Measurements from ENCODE around the gene GPATCH2L.

The GPATCH2L gene

DNA sequence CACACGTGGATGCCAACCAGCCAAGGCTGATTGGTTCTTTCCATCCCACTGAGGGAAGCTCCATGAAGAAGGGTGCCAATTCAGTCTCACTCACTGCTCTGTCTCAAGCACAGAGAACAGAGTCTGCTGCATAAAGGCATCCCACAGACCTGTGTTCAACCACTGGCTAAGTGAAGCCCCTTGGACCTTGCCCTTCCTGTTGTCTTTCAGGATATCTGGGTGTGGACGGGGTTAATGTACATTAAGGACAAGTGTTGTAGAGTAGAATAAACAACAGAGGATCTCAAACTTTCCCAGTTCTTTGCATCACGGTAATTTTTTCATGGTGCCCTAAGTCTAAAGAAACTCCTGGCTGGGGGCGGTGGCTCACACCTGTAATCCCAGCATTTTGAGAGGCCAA, 33.1 kb upstream of the GPATCH2L start:
- Histone ChIP-seq H3K9ac (no peak overlapping the region), H3K27me3 (ENCODE audit: insufficient read depth, low read depth) (no peaks in the 10 kb centered on the region), H3K27ac (no peak overlapping the region)

DNA sequence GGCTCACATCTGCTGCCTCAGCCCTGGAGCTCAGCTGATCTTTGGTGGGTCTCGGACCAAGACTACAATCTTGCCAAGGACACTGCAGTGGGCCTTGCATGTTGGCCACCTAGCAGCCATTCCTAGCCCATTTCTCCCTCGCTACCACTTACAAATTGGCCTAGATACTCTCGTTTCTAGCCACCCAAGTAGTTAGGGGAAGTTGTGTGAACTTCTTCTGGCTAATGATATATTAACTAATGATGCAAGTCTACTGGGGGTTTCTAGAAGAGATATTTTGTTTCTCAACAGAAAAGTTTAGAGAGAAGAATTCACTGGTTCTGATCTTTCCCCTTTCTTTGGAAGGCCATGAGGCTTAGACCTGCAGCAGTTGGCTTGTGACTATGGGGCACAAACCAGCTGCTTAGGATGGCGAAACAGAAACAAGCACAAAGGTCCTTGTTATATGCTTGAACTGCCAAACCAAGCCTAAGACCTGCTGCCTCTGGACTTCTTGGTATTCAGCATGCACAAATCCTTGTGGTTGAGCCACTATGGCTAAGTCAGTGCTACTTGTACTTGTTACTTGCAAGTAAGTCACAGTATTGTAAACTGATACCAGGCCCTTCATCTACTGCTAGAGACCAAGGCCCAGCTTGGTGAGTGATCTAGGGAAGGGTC, 30.5 kb upstream of the GPATCH2L start:
- H3K27ac ChIP-seq: no peak overlapping the region
- TF ChIP-seq, protein P1, sequence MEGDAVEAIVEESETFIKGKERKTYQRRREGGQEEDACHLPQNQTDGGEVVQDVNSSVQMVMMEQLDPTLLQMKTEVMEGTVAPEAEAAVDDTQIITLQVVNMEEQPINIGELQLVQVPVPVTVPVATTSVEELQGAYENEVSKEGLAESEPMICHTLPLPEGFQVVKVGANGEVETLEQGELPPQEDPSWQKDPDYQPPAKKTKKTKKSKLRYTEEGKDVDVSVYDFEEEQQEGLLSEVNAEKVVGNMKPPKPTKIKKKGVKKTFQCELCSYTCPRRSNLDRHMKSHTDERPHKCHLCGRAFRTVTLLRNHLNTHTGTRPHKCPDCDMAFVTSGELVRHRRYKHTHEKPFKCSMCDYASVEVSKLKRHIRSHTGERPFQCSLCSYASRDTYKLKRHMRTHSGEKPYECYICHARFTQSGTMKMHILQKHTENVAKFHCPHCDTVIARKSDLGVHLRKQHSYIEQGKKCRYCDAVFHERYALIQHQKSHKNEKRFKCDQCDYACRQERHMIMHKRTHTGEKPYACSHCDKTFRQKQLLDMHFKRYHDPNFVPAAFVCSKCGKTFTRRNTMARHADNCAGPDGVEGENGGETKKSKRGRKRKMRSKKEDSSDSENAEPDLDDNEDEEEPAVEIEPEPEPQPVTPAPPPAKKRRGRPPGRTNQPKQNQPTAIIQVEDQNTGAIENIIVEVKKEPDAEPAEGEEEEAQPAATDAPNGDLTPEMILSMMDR (conservative IDR thresholded peaks at IDR 0.05; ENCODE audit: low read depth, low read length): no peak
- no peak overlapping the region for H3K9ac ChIP-seq
- no peak overlapping the region for H3K4me2 ChIP-seq
- no peaks in the 10 kb centered on the region for H3K4me1 ChIP-seq (ENCODE audit: low read depth, poor library complexity, severe bottlenecking)
- H4K20me1 ChIP-seq (ENCODE audit: insufficient read depth): no peaks in the 10 kb centered on the region
- H3K4me3 ChIP-seq (IDR thresholded peaks at IDR 0.05; ENCODE audit: insufficient read depth, low read depth, low read length): no peak overlapping the region
- no peaks in the 10 kb centered on the region for H3K36me3 ChIP-seq (ENCODE audit: insufficient read depth)
- no peak overlapping the region for H2AFZ ChIP-seq (ENCODE audit: low read depth)
- no peaks in the 10 kb centered on the region for H3K79me2 ChIP-seq (ENCODE audit: insufficient read depth, low read depth)
- no peaks in the 10 kb centered on the region for H3K27me3 ChIP-seq (ENCODE audit: insufficient read depth, low read depth)

More for the DNA sequence above, 33.1 kb upstream of the GPATCH2L start:
- Histone ChIP-seq H4K20me1 (ENCODE audit: insufficient read depth) (no peaks in the 10 kb centered on the region), H3K4me2 (no peak overlapping the region), H3K4me1 (ENCODE audit: low read depth, poor library complexity, severe bottlenecking) (no peaks in the 10 kb centered on the region), H3K36me3 (ENCODE audit: insufficient read depth) (no peaks in the 10 kb centered on the region), H2AFZ (ENCODE audit: low read depth) (no peak overlapping the region), H3K79me2 (ENCODE audit: insufficient read depth, low read depth) (no peaks in the 10 kb centered on the region), H3K4me3 (IDR thresholded peaks at IDR 0.05; ENCODE audit: insufficient read depth, low read depth, low read length) (no peak overlapping the region)
- TF ChIP-seq, protein P1 (conservative IDR thresholded peaks at IDR 0.05; ENCODE audit: low read depth, low read length): no peak

DNA sequence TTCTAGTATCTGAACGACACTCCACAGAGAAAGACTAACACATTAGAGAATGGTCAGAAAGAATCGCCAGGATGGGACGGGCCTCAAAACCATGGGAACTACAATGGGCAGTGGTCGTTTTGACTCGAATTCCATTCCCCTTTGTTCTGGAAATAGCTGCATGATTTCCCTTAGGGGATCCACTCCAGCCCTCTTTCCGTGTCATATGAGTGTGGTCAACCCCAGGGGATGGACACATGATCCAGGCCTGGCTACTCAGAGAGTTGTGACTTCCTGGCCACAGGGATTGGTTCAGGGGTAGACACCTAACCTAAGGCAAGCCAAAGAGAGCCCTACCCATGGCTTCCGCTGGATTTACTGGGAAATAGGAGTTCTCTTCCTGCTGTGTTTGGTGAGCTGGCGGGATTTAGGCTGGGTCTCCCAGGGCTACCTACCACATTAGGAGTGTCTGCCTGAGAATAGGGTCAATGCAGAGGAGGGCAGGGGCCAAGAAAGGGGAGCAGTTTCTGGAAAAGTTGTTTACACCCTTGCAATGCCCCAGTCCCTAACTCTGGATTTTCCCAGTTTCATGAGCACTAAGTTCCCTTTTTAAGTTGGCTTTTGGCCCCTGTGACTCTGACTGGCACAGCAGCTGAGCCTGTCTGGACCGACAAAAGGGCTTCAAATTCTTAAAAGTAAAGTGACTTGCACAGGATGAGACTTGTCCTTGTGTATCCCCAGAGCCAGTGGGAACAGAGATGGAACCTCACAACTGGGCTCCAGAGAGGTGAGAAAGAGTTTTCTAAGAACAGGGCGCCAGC, 28.1 kb upstream of the GPATCH2L start:
- TF ChIP-seq, protein P1 (conservative IDR thresholded peaks at IDR 0.05; ENCODE audit: low read depth, low read length): no peak
- no peaks in the 10 kb centered on the region for H3K27me3 ChIP-seq (ENCODE audit: insufficient read depth, low read depth)
- no peaks in the 10 kb centered on the region for H4K20me1 ChIP-seq (ENCODE audit: insufficient read depth)
- no peak overlapping the region for H3K9ac ChIP-seq
- H3K27ac ChIP-seq: no peak overlapping the region
- H3K4me2 ChIP-seq: no peak overlapping the region
- H3K79me2 ChIP-seq (ENCODE audit: insufficient read depth, low read depth): no peaks in the 10 kb centered on the region
- no peak overlapping the region for H2AFZ ChIP-seq (ENCODE audit: low read depth)
- H3K36me3 ChIP-seq (ENCODE audit: insufficient read depth): no peaks in the 10 kb centered on the region
- H3K4me1 ChIP-seq (ENCODE audit: low read depth, poor library complexity, severe bottlenecking): no peaks in the 10 kb centered on the region
- no peak overlapping the region for H3K4me3 ChIP-seq (IDR thresholded peaks at IDR 0.05; ENCODE audit: insufficient read depth, low read depth, low read length)

DNA sequence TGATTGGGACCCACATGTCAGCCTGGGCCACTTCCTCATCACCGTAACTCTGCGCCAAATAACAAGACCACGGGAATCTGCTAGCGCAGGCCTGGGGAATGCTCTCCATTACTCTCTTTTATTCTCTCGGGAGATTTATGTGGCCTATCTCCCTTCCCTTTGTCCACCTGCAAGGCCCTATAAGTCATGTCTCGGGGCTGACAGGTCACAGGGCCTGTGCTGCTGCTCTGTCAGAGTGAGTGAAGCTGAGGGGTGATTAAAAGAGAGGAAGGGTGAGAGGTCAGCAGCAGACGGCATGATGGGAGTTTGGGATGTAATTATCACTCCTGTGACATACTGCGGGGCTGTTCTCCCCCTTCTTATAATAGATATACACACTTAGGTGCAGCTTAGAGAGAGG, 26.2 kb upstream of the GPATCH2L start:
- H3K36me3 ChIP-seq (ENCODE audit: insufficient read depth): no peaks in the 10 kb centered on the region

More for the DNA sequence above, 26.2 kb upstream of the GPATCH2L start:
- Histone ChIP-seq H3K4me1 (ENCODE audit: low read depth, poor library complexity, severe bottlenecking) (no peaks in the 10 kb centered on the region), H3K27ac (no peak overlapping the region), H4K20me1 (ENCODE audit: insufficient read depth) (no peaks in the 10 kb centered on the region), H3K4me2 (no peak overlapping the region), H3K27me3 (ENCODE audit: insufficient read depth, low read depth) (no peaks in the 10 kb centered on the region), H3K4me3 (IDR thresholded peaks at IDR 0.05; ENCODE audit: insufficient read depth, low read depth, low read length) (no peak overlapping the region), H3K79me2 (ENCODE audit: insufficient read depth, low read depth) (no peaks in the 10 kb centered on the region), H3K9ac (no peak overlapping the region), H2AFZ (ENCODE audit: low read depth) (no peak overlapping the region)
- TF ChIP-seq, protein P1 (conservative IDR thresholded peaks at IDR 0.05; ENCODE audit: low read depth, low read length): no peak
